ENCODE measurements around the gene NAALADL2.

DNA sequence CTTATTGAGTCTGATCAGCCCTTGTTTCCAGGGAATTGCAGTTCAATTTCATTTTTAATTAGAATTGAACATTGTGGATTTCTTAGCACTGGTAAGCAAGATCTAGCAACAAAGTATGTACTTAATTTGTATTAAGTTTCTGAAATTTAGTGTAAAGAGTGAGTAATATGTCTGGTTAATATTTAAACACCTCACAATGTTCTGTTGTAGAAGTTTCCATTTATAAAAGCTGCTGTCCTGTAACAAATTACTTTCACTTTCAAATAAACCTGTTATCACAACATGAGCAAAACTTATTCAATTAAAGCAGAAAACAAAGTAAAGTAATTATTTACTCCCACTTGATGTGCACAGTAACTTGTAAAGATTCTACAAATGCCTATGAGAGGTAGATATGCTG, 448.5 kb downstream of the NAALADL2 start:
- TF ChIP-seq, protein P1, sequence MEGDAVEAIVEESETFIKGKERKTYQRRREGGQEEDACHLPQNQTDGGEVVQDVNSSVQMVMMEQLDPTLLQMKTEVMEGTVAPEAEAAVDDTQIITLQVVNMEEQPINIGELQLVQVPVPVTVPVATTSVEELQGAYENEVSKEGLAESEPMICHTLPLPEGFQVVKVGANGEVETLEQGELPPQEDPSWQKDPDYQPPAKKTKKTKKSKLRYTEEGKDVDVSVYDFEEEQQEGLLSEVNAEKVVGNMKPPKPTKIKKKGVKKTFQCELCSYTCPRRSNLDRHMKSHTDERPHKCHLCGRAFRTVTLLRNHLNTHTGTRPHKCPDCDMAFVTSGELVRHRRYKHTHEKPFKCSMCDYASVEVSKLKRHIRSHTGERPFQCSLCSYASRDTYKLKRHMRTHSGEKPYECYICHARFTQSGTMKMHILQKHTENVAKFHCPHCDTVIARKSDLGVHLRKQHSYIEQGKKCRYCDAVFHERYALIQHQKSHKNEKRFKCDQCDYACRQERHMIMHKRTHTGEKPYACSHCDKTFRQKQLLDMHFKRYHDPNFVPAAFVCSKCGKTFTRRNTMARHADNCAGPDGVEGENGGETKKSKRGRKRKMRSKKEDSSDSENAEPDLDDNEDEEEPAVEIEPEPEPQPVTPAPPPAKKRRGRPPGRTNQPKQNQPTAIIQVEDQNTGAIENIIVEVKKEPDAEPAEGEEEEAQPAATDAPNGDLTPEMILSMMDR (IDR thresholded peaks at IDR 0.05), result no peak
- TF ChIP-seq REST (IDR thresholded peaks at IDR 0.05) (no peak), HMGXB4 (CRISPR knock-in tag; IDR thresholded peaks at IDR 0.05; ENCODE audit: borderline replicate concordance) (no peak), RCOR1 (IDR thresholded peaks at IDR 0.05; ENCODE audit: low read depth, low read length) (no peak), KDM1A (IDR thresholded peaks at IDR 0.05; ENCODE audit: low read depth) (no peak), JUNB (IDR thresholded peaks at IDR 0.05) (no peak), NR3C1 (IDR thresholded peaks at IDR 0.05) (no peak), POLR2AphosphoS2 (conservative IDR thresholded peaks at IDR 0.05; ENCODE audit: low read length) (no peak)

Data from A549 (cell line).